ENCODE results near the gene PKDCC.

Gene PKDCC

GRCh38 chr2:42085706-42086487 lies 38.1 kb downstream of the PKDCC start:
- Histone ChIP-seq H3K9me3 (ENCODE audit: insufficient read depth, low read depth, low read length) (no peaks in the 10 kb centered on the region), H3K9ac (ENCODE audit: low read depth, low read length) (no peak overlapping the region), H3K4me1 (ENCODE audit: insufficient read depth, low read length) (0 out of 2 replicates have a peak, but pooled peaks cover 7% of the 10 kb centered on the region), H3K27ac (ENCODE audit: low read depth, low read length) (no peak overlapping the region), H3K4me3 (ENCODE audit: low read length) (no peak overlapping the region), H3K27me3 (ENCODE audit: insufficient read depth, low read length) (peaks cover 15% of the 10 kb centered on the region), H3K36me3 (ENCODE audit: insufficient read depth, low read length) (no peaks in the 10 kb centered on the region)
- WGBS: 88% methylated on average over 7 of the region's 8 CpGs

DNA sequence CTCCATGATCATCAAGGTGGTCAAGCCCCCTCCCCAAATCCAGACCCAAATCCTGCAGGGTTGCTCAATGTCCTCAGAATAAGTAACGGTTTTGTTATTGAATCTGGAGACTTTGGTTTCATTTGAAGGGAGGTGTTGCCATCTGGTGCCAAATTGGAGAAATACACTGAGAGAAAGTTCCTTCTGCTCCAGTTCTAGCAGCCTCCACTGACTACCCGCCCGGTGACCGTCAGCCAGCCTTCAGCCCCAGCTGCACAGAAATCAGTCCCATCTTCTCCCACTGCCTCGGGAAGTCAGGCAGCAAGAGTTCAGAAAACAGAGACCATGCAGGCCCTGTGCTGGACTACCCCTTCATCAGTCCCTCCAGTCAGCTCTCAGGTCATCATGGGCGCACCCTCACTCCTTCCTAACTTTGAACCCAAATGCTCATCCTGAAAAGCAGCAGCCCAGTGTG lies 38.7 kb downstream of the PKDCC start:
- 0 out of 2 replicates have a peak, but pooled peaks cover 7% of the 10 kb centered on the region for H3K4me1 ChIP-seq (ENCODE audit: insufficient read depth, low read length)

DNA sequence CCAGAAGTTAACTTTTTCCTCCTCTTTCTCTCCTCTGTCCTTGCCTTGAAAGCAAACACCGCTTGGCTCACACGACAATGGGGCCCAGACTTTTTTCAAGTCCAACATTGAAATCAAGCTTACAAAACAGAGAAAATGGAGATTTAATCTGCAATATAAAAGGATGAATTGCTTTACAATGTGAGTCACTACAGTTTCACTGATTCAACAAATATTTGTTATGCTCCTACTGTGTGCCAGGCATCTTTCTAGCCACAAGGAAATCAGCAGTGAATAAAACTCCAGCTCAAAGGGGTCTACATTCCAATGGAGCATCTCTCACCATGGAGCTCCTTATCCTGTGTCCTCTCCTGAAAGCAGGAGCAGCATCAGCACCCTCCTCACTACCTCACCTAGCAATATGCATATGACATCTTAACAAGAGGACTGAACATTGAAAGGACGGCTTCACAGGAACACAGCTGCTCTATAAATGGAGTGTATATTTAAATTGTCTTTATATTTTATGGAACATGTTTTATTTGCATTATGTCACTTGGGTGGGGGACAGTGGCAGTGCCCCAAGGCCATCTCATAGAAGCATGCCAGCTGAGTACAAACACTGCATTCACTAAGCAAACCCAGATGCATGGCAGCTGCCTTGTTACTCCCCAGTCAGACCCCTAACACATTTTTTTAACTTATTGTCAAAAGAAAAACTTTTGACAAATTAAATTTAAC lies 39.5 kb downstream of the PKDCC start:
- H3K27me3 ChIP-seq (ENCODE audit: insufficient read depth, low read length): peaks cover 25% of the 10 kb centered on the region
- no peaks in the 10 kb centered on the region for H3K36me3 ChIP-seq (ENCODE audit: insufficient read depth, low read length)
- no peak overlapping the region for H3K4me3 ChIP-seq (ENCODE audit: low read length)
- H3K9ac ChIP-seq (ENCODE audit: low read depth, low read length): no peak overlapping the region
- H3K4me1 ChIP-seq (ENCODE audit: insufficient read depth, low read length): peaks cover 13% of the 10 kb centered on the region
- H3K9me3 ChIP-seq (ENCODE audit: insufficient read depth, low read depth, low read length): no peaks in the 10 kb centered on the region
- H3K27ac ChIP-seq (ENCODE audit: low read depth, low read length): no peak overlapping the region
- 15% methylated on average over 2 of the region's 3 CpGs for WGBS

More for the DNA sequence above, 38.7 kb downstream of the PKDCC start:
- WGBS: 30% methylated on average over 6 of the region's 6 CpGs
- Histone ChIP-seq H3K9me3 (ENCODE audit: insufficient read depth, low read depth, low read length) (no peaks in the 10 kb centered on the region), H3K36me3 (ENCODE audit: insufficient read depth, low read length) (no peaks in the 10 kb centered on the region), H3K27me3 (ENCODE audit: insufficient read depth, low read length) (peaks cover 21% of the 10 kb centered on the region), H3K27ac (ENCODE audit: low read depth, low read length) (no peak overlapping the region), H3K9ac (ENCODE audit: low read depth, low read length) (no peak overlapping the region), H3K4me3 (ENCODE audit: low read length) (no peak overlapping the region)

- H3K4me1 ChIP-seq (ENCODE audit: insufficient read depth, low read length): peaks cover 17% of the 10 kb centered on the region
- H3K27me3 ChIP-seq (ENCODE audit: insufficient read depth, low read length): peaks cover 28% of the 10 kb centered on the region
- 92% methylated on average over 2 of the region's 2 CpGs for WGBS
- H3K9ac ChIP-seq (ENCODE audit: low read depth, low read length): no peak overlapping the region
- no peak overlapping the region for H3K27ac ChIP-seq (ENCODE audit: low read depth, low read length)
- H3K9me3 ChIP-seq (ENCODE audit: insufficient read depth, low read depth, low read length): no peaks in the 10 kb centered on the region
- no peaks in the 10 kb centered on the region for H3K36me3 ChIP-seq (ENCODE audit: insufficient read depth, low read length)
- H3K4me3 ChIP-seq (ENCODE audit: low read length): no peak overlapping the region
These were observed 40.0 kb downstream of the PKDCC start for GRCh38 chr2:42087857-42088195.

GRCh38 chr2:42089340-42089925 lies 41.6 kb downstream of the PKDCC start:
- Histone ChIP-seq H3K27me3 (ENCODE audit: insufficient read depth, low read length) (peaks cover 37% of the 10 kb centered on the region), H3K36me3 (ENCODE audit: insufficient read depth, low read length) (no peaks in the 10 kb centered on the region), H3K9ac (ENCODE audit: low read depth, low read length) (no peak overlapping the region), H3K9me3 (ENCODE audit: insufficient read depth, low read depth, low read length) (no peaks in the 10 kb centered on the region), H3K27ac (ENCODE audit: low read depth, low read length) (no peak overlapping the region), H3K4me3 (ENCODE audit: low read length) (no peak overlapping the region), H3K4me1 (ENCODE audit: insufficient read depth, low read length) (peaks cover 18% of the 10 kb centered on the region)
- 51% methylated on average over 16 of the region's 16 CpGs for WGBS

DNA sequence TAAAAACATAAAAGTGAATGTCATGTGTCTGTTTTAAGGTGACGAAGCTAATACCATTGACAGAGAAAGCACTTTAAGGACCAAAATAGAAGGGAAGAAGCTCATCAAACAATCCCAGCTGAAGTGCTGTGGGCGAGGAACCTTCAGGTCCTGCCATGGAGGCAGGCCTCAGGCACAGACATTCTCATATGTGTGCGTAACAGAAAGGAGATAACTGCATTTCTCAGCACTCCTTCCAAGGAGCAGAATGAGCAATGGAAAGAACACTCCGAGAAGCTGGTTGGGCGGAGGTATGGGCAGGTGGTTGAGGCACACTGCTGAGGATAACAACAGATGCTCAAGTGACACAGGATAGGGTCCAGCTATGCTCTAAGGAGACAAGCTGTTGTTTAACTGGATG lies 42.4 kb downstream of the PKDCC start:
- H3K27ac ChIP-seq (ENCODE audit: low read depth, low read length): no peak overlapping the region
- H3K4me1 ChIP-seq (ENCODE audit: insufficient read depth, low read length): peaks cover 18% of the 10 kb centered on the region
- no peaks in the 10 kb centered on the region for H3K9me3 ChIP-seq (ENCODE audit: insufficient read depth, low read depth, low read length)
- WGBS: 95% methylated on average over 5 of the region's 5 CpGs
- H3K27me3 ChIP-seq (ENCODE audit: insufficient read depth, low read length): peaks cover 37% of the 10 kb centered on the region
- no peaks in the 10 kb centered on the region for H3K36me3 ChIP-seq (ENCODE audit: insufficient read depth, low read length)
- H3K9ac ChIP-seq (ENCODE audit: low read depth, low read length): no peak overlapping the region
- no peak overlapping the region for H3K4me3 ChIP-seq (ENCODE audit: low read length)

- Histone ChIP-seq H3K9me3 (ENCODE audit: insufficient read depth, low read depth, low read length) (no peaks in the 10 kb centered on the region), H3K9ac (ENCODE audit: low read depth, low read length) (no peak overlapping the region), H3K27me3 (ENCODE audit: insufficient read depth, low read length) (peaks cover 37% of the 10 kb centered on the region), H3K4me1 (ENCODE audit: insufficient read depth, low read length) (peaks cover 18% of the 10 kb centered on the region), H3K27ac (ENCODE audit: low read depth, low read length) (no peak overlapping the region), H3K4me3 (ENCODE audit: low read length) (no peak overlapping the region), H3K36me3 (ENCODE audit: insufficient read depth, low read length) (no peaks in the 10 kb centered on the region)
- 84% methylated on average over 3 of the region's 3 CpGs for WGBS
These were observed 43.9 kb downstream of the PKDCC start for GRCh38 chr2:42091671-42092070.

DNA sequence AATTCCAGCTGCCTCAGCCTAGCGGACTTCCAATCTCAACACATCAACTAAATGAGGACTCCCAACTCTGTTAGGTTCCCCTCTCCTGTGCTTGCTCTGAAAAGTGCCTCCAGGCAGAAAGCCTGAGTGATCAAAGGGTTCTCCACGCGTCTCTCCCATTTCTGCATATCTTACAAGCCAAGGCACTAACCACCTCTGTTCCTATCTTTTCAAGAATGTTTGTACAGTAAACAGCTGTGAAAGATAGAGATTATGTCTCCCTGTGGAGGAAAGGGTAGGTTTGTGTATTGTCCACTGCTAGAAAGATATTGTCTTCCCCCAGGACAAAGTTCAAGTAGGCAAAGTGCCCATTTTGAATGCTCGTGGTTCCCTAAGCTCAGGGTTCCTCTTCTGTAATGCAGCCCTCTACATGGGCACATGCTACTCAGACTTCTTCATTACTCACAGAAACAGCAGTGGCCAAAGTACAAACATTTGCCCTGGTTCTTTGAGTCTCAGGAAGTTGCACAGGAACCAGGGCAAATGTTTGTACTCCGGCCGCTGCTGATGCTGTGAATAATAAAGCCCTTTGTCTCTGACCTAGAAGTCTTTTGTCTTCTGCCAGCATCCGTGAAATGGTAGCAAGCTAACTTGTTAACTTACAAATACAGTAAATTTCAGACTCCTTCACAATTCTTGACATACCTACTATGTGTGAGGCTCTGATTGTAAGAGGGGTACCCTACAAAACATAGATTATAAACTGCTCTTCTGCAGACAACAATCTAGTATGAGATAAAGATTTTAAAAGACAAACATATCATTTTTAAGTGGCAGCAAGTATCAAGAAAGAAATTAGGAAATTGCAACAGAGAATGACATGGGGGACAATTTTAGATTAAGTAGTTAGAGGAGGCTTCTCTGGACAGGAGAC lies 44.5 kb downstream of the PKDCC start:
- no peak overlapping the region for H3K27ac ChIP-seq (ENCODE audit: low read depth, low read length)
- H3K27me3 ChIP-seq (ENCODE audit: insufficient read depth, low read length): peaks cover 37% of the 10 kb centered on the region
- 40% methylated on average over 7 of the region's 7 CpGs for WGBS
- H3K4me3 ChIP-seq (ENCODE audit: low read length): no peak overlapping the region
- H3K9ac ChIP-seq (ENCODE audit: low read depth, low read length): no peak overlapping the region
- H3K4me1 ChIP-seq (ENCODE audit: insufficient read depth, low read length): peaks cover 12% of the 10 kb centered on the region
- H3K36me3 ChIP-seq (ENCODE audit: insufficient read depth, low read length): no peaks in the 10 kb centered on the region
- H3K9me3 ChIP-seq (ENCODE audit: insufficient read depth, low read depth, low read length): no peaks in the 10 kb centered on the region

GRCh38 chr2:42094114-42094513 lies 46.3 kb downstream of the PKDCC start:
- Histone ChIP-seq H3K9me3 (ENCODE audit: insufficient read depth, low read depth, low read length) (no peaks in the 10 kb centered on the region), H3K4me3 (ENCODE audit: low read length) (no peak overlapping the region)

GRCh38 chr2:42095923-42096408 lies 48.1 kb downstream of the PKDCC start:
- WGBS: 70% methylated on average over 1 of the region's 2 CpGs
- Histone ChIP-seq H3K36me3 (ENCODE audit: insufficient read depth, low read length) (no peaks in the 10 kb centered on the region), H3K27me3 (ENCODE audit: insufficient read depth, low read length) (peaks cover 33% of the 10 kb centered on the region), H3K4me3 (ENCODE audit: low read length) (no peak overlapping the region), H3K9me3 (ENCODE audit: insufficient read depth, low read depth, low read length) (peaks cover 6% of the 10 kb centered on the region), H3K4me1 (ENCODE audit: insufficient read depth, low read length) (peaks cover 12% of the 10 kb centered on the region), H3K27ac (ENCODE audit: low read depth, low read length) (no peak overlapping the region), H3K9ac (ENCODE audit: low read depth, low read length) (no peak overlapping the region)

More at GRCh38 chr2:42094114-42094513, 46.3 kb downstream of the PKDCC start:
- peaks cover 37% of the 10 kb centered on the region for H3K27me3 ChIP-seq (ENCODE audit: insufficient read depth, low read length)
- H3K36me3 ChIP-seq (ENCODE audit: insufficient read depth, low read length): no peaks in the 10 kb centered on the region
- H3K27ac ChIP-seq (ENCODE audit: low read depth, low read length): no peak overlapping the region
- H3K4me1 ChIP-seq (ENCODE audit: insufficient read depth, low read length): peaks cover 12% of the 10 kb centered on the region
- no peak overlapping the region for H3K9ac ChIP-seq (ENCODE audit: low read depth, low read length)

Data from HUES64 (cell line).